Panc1 (cell line): ENCODE measurements around the gene MRPS22.

Experiments
- CTCF ChIP-seq: fragments of 450-650 bp; IDR thresholded peaks from 2 replicates; pipeline ENCODE4 v1.5.1; 2017; ENCODE audit warnings: mild to moderate bottlenecking
- REST ChIP-seq, 2 experiments: IDR thresholded peaks; 2 replicates each; pipeline ENCODE4 v1.6.1; 2011 to 2012; ENCODE audit warnings: low read depth in 2 of 2, control low read depth in 1 of 2, low read length in 1 of 2, mild to moderate bottlenecking in 1 of 2, moderate library complexity in 1 of 2; ENCODE audit not compliant: insufficient read depth in 1 of 2

GRCh38 chr3:139304383-139304782, 39.4 kb upstream of the MRPS22 start:
- no peak for TF ChIP-seq CTCF
- TF ChIP-seq REST (IDR thresholded peaks at IDR 0.05; ENCODE audit: insufficient read depth in 1 of 2, low read depth in 2 of 2, low read length in 1 of 2), result no peak
